T-helper 9 cell (primary cell): ENCODE measurements around the gene PRX.
"Not testable (repeated sequence)": the region's sequence is repeated elsewhere in the genome, so short reads cannot be mapped to it uniquely, and the experiment has no call there.

Experiments used
- DNase-seq: peaks from one replicate; pipeline ENCODE4 v3.0.0-alpha.2; 2020

Gene PRX

GRCh38 chr19:40433391-40434216 lies 20.4 kb upstream of the PRX start:
- DNase-seq: peak; percentile 37

DNA sequence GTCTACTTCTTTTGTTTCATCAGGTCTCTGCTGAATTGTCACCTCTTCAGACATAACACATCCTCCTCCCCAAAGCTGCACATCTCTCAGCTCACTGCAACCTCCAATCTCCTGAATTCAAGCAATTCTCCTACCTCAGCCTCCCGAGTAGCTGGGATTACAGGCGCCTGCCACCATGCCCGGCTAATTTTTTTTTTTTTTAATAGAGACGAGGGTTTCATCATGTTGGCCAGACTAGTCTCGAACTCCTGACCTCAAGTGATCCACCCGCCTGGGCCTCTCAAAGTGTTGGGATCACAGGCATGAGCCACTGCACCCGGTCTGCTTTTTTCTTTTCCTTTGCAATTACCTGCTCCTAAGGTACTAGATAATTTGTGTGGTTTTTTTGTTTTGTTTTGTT lies 19.6 kb upstream of the PRX start:
- not testable (repeated sequence) for DNase-seq

- no peak for DNase-seq
Observed at GRCh38 chr19:40431698-40432097, 18.5 kb upstream of the PRX start.

GRCh38 chr19:40430242-40430641 lies 17.1 kb upstream of the PRX start:
- not testable (repeated sequence) for DNase-seq

DNA sequence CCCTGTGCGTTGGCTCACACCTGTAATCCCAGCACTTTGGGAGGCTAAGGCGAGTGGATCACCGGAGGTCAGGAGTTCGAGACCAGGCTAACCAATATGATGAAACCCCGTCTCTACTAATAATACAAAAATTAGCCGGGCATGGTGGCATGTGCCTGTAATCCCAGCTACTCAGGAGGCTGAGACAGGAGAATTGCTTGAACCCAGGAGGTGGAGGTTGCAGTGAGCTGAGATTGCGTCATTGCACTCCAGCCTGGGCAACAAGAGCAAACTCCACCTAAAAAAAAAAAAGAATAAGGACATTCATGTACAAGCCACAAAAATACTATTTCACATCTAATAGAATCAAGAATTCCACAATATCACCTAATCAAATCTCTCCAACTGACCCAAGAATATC lies 15.0 kb upstream of the PRX start:
- DNase-seq: not testable (repeated sequence)

- peak; percentile 100 for DNase-seq
Observed at GRCh38 chr19:40425450-40426287, 12.5 kb upstream of the PRX start, which contains the start of gene SERTAD1. SERTAD1 (minus strand) TSS chr19:40425992; CDS start chr19:40423546, 2,446 bp downstream.

DNA sequence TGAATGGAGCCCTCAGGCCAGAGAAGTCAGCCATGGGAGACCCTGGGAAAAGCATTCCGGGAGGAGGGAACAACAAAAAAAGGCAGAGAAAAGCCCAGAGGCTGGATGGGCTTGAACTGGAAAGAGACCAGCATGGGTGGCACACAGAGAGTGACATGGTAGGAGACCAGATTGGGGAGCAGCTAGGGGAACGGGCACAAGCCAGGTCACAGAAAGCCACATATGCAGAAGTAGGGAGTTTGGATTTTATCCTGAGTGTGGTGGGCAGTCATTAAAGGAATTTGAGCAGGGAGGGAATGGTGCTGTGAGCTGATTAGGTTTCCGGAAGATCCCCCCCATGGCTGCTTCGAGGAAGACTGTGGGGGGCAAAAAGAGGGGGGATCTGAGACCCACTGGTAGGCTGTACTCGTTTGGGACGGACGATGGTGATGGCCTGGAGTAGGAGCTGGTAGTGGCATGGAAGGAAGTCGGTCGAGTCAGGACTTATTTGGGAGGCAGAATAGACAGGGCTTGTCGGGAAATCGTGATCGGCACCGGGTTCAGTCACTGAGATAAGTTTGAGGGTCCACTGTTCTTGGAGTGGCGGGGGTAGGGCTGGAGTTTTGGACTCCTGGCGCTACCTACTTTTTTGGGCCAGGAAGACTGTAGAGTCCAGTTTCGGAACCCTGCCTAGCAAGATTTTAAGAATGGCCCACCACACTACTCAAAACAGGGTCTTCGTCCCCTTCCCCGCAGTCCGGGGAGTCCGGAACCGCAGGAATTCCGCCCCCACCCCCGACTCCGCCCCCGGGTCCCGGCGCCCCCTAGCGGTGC lies 11.7 kb upstream of the PRX start:
- DNase-seq: no peak

DNA sequence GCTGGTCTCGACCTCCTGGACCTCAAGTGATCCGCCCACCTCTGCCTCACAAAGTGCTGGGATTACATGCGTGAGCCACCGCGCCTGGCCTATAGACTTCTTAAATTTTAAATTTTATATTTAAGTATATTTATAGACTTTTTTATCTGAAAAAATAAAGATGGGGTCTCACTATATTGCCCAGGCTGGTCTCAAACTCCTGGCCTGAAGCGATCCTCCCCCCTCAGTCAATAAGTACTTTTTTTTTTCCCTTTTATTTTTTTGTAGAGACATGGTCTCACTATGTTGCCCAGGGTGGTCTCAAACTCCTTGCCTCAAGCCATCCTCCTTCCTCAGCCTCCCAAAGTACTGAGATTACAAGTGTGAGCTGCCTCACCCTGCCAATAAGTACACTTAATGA lies 10.8 kb upstream of the PRX start:
- DNase-seq: no peak

GRCh38 chr19:40422748-40423566 lies 9.8 kb upstream of the PRX start:
- no peak for DNase-seq

GRCh38 chr19:40421993-40422747 lies 9.0 kb upstream of the PRX start:
- no peak for DNase-seq

- DNase-seq: peak; percentile 62
Observed at GRCh38 chr19:40420766-40421765, 7.9 kb upstream of the PRX start.

- no peak for DNase-seq
Observed at GRCh38 chr19:40420451-40420765, 7.2 kb upstream of the PRX start.

DNA sequence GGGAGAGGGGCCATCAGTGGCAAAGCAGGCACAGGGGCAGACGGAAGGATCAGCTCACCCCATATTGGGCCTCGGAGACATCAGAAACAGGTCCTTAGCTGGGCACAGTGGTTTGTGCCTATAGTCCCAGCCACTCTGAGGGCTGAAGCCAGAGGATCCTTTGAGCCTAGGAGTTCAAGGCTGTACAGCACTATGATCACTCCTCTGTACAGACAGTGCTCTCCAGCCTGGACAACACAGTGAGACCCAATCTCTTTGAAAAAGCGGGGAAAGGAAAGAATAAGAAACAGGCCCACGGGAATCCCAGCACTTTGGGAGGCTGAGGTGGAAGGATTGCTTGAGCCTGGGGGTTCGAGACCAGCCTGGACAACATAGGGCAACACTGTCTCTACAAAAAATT lies 6.6 kb upstream of the PRX start:
- no peak for DNase-seq

GRCh38 chr19:40419066-40419612 lies 6.0 kb upstream of the PRX start:
- no peak for DNase-seq

GRCh38 chr19:40418040-40418439 lies 4.9 kb upstream of the PRX start:
- DNase-seq: no peak

- no peak for DNase-seq
Observed at GRCh38 chr19:40417643-40417981, 4.4 kb upstream of the PRX start.

DNA sequence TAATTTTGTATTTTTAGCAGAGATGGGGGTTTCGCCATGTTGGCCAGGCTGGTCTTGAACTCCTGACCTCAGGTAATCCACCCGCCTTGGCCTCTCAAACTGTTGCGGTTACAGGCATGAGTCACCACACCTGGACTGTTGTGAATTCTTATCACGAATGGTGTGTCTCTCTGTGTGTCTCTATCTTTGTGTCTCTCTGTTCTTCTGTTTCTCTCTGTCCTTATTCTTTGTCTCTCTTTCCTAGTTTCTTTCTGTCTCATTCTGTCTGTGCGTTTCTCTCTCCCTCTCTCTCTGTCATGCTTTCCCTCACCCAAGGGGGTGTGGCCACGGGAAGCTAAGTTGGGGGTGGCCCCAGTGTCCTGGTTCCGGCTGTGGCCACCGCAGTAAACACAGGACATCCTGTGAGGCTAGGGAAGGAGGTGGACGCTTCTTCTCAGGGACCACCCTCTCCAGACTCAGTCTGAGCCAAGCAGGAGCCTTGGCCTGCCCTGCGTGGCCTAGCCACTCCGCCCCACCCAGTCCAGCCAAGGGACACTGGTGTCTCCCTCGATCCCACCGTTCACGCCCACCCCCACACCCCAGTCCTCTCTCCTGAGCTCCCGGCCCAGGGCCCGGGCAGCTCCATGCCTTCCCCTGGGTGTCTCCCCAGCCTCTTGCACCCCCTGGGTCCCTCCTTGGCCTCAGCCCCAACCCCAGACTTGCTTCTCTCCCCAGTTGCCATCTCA lies 3.9 kb upstream of the PRX start:
- no peak for DNase-seq

DNA sequence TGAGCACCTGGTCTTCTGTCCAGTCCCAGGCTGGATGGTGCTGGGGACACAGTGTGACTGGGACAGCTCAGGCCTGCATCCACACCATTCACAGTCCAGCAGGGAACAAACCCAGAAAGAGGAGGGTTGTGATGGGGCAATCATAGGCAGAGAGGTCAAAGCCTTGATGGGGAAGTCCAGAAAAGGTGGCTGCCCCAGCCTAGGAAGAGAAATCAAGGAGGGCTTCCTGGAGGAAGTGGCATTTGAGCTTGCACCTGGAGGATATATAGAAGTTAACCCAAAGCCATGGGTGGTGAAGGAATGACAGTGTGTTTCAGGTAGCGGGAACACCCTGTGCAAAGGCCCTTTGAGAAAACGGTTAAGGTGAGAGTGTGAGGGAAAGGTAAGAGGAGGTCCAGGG lies 2.6 kb upstream of the PRX start:
- no peak for DNase-seq
